Hematopoietic multipotent progenitor cell treated with erythropoietin and hydrocortisone succinate and interleukin-3 and kit ligand, for 17 days (in vitro differentiated cells): ENCODE results near the gene DUSP5.
"Not testable (repeated sequence)": the region's sequence is repeated elsewhere in the genome, so short reads cannot be mapped to it uniquely, and the experiment has no call there.

Experiments
- DNase-seq: peaks from one replicate; pipeline ENCODE4 v3.0.0-alpha.2; 2015; ENCODE audit warnings: low spot score

Gene DUSP5

DNA sequence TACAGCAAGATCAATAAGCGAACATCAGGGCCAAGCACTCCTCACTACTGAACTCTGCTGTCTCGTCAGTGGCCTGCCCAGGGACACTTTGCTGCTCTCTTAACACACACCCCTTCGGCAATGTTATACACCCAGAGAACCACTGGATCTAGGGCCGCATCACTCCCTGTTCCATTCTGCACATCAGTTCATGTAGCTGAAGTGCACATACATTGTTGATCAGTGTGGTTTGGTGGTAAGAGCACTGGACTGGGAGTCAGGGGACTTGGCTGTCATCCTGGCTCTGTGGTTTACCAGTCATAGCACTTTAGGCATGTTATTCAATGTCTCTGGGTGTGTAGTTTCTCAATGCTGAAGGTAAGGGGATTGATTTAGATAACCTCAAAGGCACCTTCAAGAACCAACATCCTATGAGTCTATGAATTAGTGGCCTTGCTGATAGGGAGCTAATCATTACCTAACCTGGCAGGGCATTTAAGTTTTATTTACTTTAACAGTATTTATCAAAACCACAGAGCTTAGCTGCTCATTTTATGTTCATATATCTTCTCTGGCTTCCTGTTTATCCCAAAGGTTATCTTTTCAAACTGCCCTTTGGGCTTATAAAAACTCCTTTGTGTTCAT, 24.8 kb downstream of the DUSP5 start:
- DNase-seq: no peak

- DNase-seq: no peak
Measured at GRCh38 chr10:110523736-110524135, 26.0 kb downstream of the DUSP5 start.

DNA sequence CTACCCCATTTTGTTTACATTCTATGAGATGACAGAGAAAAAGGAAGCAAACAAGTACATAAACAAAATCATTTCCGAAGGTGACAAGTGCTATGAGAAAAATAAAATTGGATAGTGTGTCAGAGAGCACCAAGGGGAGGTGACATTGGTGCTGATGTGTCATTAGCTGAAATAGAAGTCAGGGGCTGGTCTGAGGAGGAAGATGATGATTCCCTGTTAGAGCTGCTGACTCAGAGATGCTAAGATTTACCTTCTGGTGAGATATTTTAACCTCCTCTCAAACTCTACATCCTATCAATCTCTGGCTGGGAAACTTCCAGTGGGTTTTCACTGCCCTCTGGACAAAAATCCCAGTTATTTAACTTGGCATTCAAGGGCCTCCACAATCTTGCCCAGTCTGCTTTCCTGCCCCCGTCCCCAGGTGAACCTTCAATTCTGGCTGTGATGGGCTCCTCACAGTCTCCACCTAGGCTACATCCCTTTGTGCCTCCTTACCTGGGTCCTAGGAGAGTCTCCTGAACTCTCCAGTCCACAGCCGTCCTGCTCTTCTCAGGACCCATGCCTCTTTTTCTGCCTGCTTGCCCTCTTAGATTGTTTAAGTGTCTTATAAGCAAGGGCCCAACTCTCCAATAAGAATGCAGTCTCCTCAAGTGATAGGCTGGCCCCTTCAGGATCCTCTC, 26.6 kb downstream of the DUSP5 start:
- no peak for DNase-seq

DNA sequence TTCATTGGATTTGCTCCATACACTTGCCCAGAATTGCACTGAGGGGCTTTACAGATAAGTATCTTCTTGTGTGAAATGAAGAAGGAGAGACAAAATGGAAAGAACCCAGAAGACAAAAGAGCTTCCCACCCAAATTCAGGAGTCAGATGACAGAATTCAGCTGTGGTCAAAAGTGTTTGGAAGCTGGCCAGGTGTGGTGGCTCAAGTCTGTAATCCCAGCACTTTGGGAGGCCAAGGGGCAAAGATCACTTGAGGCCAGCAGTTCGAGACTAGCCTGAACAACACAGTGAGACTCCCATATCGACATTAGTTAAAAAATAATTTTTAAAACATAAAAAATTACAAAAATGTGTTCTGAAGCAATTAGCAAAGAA, 27.1 kb downstream of the DUSP5 start:
- no peak for DNase-seq

GRCh38 chr10:110525349-110526260, 27.9 kb downstream of the DUSP5 start:
- DNase-seq: no peak

DNA sequence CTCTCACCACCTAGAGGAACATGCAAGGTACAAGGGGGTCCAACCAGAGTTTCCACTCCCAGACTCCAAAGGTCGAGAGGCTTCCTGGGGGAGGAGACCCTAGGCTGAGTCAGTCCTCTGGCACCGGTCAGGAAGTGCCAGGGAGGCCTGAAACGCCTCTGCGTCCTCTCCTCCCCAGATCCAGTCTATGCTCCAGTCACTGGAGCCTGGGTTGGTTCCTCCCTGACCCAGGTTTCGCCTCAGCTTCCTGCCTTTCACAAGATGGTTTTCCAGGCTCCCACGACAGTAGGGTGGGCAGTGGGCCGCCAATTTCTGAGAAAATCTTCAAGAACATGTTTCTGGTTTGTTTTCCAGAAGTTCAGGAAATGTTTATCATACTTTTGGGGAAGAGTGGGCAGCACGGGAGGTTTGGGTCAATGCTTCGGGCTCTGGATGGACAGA, 30.0 kb downstream of the DUSP5 start:
- DNase-seq: no peak

DNA sequence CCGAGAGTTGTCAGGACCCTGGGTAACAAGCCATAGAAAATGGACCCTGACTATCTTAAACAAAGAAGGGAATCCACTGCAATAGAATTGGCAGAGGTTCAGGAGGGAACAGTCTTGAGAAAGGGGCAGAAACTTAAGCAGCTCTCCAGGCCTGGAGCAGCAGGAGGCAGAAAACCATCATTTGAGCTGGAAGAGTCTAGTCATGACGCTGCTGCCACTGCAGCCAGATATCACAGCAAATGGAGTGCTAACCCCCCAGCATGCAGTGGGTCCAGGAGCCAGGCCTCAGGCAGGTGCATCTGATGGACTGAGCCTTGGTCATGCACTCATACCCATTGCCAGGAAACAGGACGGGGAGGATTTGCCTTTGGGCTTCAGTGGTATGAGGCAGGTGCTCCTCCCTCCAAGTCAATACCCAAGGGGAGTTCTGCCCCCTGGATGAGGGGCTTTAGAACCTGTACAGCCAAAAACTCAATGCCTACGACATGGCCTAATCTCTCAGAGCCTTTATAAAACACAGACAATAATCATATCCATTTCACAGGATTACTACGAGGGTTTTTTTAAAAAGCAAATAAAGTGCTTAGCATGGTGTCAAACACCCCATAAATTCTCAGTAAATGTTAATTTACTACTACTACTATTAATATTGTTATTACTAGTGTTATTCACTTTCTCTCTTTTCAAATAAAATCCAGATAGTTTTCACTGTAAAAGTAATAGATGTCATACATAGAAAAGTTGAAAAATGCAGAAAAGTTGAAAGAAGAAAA, 30.7 kb downstream of the DUSP5 start:
- no peak for DNase-seq

DNA sequence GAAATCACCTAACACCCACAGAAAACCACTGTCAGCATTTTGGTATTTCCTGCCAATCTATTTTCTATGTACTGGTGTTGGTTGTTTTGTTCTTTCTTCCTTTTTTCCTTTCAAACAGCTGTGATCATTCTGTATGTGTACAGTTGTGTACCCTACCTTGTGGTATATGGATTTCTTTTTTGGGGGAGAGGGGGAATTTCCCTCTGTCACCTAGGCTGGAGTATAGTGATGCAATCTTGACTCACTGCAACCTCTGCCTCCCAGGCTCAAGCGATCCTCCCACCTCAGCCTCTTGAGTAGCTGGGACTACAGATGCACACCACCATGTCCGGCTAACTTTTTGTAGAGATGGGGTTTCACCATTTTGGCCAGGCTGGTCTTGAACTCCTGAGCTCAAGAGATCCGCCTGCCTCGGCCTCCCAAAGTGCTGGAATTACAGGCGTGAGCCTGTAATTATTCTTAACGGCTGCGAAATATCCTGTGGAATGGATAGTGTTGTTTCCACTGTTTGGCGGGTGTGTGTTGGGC, 31.4 kb downstream of the DUSP5 start:
- not testable (repeated sequence) for DNase-seq

GRCh38 chr10:110529596-110530011, 31.9 kb downstream of the DUSP5 start:
- no peak for DNase-seq

GRCh38 chr10:110530131-110530831, 32.6 kb downstream of the DUSP5 start:
- no peak for DNase-seq

DNA sequence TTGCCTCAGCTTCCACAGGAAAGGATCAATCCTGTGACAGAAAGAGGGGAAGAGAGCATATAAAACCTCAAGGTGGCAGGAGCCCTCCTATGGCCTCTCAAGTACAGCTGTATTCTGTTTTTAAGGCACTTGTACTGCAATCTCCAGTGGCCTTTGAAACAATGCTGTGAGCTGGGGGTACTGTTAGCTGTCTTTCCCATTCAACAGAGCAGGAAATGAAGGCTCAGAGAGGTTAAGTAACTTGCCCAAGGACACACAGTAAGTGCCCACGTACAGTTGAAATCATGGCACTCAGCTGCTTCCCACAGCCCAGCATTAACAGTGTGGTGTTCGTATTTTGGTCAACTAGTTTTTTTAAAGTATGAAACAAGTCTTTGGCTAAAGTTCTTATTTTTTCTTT, 34.0 kb downstream of the DUSP5 start:
- DNase-seq: no peak

DNA sequence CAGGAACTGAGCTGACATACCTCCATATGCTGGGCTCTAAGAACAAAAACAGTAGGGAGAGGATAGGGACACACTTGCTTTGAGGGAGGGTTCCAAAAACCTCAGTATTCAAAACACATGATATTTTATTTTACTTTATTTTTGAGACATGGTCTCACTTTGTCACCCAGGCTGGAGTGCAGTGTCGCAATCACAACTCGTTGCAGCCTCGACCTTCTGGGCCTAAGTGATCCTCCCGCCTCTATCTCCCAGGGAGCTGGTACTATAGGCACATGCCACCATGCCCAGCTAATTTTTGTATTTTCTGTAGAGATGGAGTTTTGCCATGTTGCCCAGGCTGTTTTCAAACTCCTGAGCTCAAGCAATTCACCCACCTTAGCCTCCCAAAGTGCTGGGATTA, 34.9 kb downstream of the DUSP5 start:
- DNase-seq: not testable (repeated sequence)

DNA sequence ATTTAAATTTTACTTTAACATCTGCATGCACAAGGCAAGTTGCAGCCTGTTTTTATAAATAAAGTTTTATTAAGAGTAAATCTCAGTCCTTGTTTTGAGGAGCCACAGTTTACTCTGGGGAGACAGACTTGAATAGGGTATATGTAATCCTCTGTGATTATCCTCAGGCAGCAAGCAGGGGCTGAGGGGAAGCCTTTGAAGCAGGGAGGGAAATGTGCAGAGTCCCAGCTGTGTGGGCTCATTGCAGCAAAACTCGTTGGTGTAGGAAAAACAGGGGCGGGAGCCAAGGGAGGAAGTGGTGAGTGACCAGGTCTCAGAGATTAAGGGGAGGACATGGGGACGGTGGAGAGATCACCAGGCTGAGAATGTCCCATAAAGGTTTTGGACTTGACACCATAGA, 35.4 kb downstream of the DUSP5 start:
- no peak for DNase-seq

- DNase-seq: no peak
Measured at GRCh38 chr10:110534571-110534970, 36.9 kb downstream of the DUSP5 start.

DNA sequence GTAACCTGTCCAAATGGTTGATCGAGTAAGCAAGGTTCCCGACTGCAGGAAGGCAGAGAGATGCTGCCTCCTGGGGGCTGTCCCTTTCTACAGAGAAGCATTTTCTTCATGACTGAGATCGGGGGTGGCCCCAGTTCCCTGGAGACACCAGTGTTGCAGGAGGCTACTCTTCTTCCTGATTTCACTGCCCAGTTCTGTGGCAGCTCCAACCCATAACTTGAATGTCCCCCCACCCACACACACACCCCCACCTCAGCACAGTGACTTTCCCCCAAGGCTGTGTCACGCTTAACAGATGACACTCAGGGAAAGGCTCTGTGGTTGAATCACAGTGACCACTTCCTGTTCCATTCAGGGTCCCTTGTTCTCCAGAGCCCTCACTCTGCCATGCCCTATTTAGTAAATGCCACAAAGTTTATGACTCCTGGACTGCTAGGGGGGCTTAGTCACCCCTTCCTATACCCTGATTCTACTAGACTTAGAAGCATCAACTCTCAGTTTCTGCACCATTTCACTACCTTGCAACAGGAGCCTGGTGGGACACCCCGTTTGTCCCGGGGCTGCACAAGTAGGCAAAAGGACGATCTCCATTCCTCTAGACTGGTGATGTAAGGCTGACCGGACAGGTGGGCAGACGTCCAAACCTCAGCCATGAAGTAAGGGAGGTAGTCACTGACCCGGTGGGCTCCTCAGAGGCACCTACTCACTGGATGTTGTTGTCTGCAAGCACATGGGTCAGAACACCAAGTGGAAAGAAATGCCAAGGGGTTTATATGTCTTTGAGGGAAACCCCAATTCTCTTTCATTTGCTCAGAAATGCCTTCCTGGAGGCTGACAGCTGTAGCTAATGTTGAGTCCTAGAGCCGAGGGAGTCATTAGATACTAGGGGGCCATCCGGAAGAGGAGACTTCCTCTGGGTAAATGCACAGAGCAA, 38.5 kb downstream of the DUSP5 start:
- no peak for DNase-seq

DNA sequence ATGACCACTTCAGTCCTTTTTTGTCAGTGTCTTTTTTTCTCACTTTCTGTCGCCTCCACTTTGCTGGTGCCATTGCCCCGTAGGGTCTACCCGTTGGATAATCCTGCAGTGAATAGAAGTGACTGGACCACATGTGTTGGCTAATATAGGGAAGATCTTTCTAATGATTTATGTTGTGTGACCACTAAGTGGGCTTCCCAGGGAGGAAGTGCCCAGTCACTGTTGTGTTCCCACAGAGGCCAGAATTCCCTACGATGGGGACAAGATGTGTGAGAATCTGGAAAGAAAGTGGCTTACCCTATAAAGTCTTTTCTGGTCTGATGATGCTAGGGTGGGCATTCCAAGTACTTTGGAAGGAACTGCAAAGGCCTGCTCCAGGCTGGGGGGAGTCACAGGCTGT, 41.4 kb downstream of the DUSP5 start:
- no peak for DNase-seq

- DNase-seq: no peak
Measured at GRCh38 chr10:110540031-110540430, 42.3 kb downstream of the DUSP5 start.

GRCh38 chr10:110544958-110545537, 47.3 kb downstream of the DUSP5 start:
- no peak for DNase-seq

- no peak for DNase-seq
Measured at GRCh38 chr10:110546077-110546476, 48.4 kb downstream of the DUSP5 start.
